Stimulated activated effector memory CD8-positive, alpha-beta T cell treated with anti-CD3 and anti-CD28 coated beads, Interleukin-12 subunit alpha, Interleukin-12 subunit beta, amount 100 ng/mL, for 72 hours (primary cell): ENCODE data around the gene DPP6.

Source experiments
- ATAC-seq: fragments of 150-1000 bp; cut with Tn5 transposase; 2 replicates; pipeline ENCODE4 v1.10.0; 2021
- DNase-seq, 2 donors: peaks; one replicate each; pipeline ENCODE4 v3.0.0; 2021 to 2022; ENCODE audit warnings: low spot score in 2 of 2
- H3K27ac Mint-ChIP-seq: one replicate; pipeline ENCODE4 v1.8.0; 2022; ENCODE audit warnings: mild to moderate bottlenecking, mixed read lengths
- H3K36me3 Mint-ChIP-seq: one replicate; pipeline ENCODE4 v1.8.0; 2022; ENCODE audit warnings: mild to moderate bottlenecking, mixed read lengths
- H3K4me1 Mint-ChIP-seq: one replicate; pipeline ENCODE4 v1.8.0; 2022; ENCODE audit warnings: mixed read lengths
- H3K4me3 Mint-ChIP-seq: one replicate; pipeline ENCODE4 v1.8.0; 2022; ENCODE audit warnings: mild to moderate bottlenecking, mixed read lengths
- H3K9me3 Mint-ChIP-seq: one replicate; pipeline ENCODE4 v1.8.0; 2022; ENCODE audit warnings: mixed read lengths

DPP6 gene

DNA sequence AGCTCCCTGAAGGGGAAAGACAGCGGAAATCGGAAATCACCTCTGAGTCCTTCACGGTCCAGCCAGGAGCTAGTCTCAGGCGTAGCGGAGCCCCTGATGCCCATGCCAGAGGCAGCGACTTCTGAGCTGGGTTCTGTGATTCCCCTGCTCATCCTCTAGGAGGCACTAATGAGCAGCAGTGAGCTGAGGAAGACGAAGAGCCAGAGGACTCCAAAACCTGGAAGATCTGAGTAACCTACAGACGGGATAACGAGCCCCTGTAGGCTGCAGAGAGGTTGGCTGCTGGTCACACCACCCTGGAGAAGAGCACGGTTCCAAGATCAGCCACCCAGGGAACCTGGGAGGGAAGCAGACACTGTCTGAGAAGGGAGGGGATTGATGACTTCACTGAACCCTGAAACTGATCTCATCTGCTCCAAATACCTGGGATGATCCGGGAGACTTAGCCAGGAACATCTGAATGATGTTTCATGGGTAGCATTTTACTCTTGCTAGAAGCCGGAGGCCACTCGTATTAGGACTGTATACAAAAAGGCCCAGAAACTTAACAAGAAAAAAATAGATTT, 646.6 kb downstream of the DPP6 start:
- no peak overlapping the region for H3K4me3 Mint-ChIP-seq
- no peak for ATAC-seq
- no peak overlapping the region for H3K27ac Mint-ChIP-seq
- no peaks in the 10 kb centered on the region for H3K4me1 Mint-ChIP-seq
- H3K9me3 Mint-ChIP-seq: peaks cover 9% of the 10 kb centered on the region
- H3K36me3 Mint-ChIP-seq: no peaks in the 10 kb centered on the region
- DNase-seq: no peak

DNA sequence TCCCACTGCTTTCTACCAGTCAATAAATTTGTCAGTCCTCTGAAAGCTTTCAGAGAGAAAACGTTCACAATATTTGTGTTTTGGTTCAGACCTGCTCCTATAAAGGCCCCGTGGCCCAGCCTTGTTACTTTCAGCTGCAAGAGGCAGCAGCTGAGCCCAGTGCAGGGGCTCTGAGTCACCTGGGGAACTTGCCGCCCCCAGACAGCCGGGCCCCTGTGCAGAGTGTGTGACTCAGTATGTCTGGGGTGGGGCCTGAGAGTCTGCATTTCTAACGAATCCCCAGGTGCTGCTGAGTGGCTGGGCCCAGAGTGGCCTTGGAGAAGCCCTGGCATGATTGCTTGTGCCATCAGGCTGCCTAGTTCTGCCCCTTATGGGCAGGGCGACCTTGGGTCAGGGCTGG, 647.2 kb downstream of the DPP6 start:
- Mint-ChIP-seq H3K4me1 (no peaks in the 10 kb centered on the region), H3K36me3 (no peaks in the 10 kb centered on the region), H3K27ac (no peak overlapping the region), H3K9me3 (peaks cover 9% of the 10 kb centered on the region), H3K4me3 (no peak overlapping the region)
- no peak for ATAC-seq
- DNase-seq: no peak

DNA sequence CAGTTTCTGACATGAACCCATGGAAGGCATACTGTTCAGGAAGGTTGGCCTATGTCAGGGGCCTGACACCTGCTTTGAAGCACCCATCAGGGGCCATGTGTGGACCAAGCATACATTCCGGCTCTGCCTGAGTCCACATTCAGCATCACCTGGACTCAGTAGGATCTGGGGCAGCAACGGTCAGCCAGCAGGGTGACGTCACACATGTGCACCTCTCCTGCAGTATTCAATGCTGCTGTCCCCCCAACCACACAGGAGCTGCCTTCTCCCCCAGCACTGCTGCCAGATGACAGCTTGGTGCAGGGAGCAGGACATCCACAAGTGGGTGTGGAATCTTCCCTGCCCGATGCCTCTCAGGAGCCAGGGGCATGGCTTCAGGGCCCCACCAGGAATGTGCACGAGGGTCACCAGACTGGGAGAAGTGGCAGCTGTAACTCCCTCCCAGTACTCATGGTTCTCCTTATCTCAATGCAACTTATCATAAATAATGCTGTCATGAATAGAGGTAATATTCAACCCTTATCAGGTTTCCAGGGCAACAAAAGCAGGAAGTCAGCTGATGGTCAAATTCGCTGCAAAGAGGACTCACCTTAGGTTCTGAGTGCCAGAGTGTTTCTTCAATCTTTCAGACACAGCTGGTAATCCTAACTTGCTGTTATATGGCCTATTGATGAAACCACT, 657.8 kb downstream of the DPP6 start:
- Mint-ChIP-seq H3K9me3 (peaks cover 9% of the 10 kb centered on the region), H3K27ac (no peak overlapping the region), H3K36me3 (no peaks in the 10 kb centered on the region), H3K4me1 (no peaks in the 10 kb centered on the region), H3K4me3 (no peak overlapping the region)
- DNase-seq (no peak), ATAC-seq (no peak)

DNA sequence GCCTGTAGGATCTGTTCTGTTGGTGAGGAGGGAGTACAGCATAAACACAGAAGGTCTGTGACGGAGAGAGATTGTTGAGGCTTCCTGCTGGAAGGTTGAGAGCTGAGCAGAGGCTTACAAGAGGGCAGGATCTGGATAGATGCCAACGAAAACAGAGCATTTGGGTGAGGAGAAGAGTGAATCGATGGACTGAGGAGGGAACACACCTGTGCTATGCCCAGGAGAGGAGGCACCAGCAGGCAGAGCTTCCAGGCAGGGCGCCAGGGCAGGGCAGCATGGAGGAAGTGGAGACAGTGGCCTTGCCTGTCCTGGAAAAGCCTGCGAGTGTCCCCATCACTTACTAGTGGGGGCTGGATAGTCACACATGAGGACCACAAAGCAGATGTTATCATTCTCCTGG, 667.8 kb downstream of the DPP6 start:
- no peak for DNase-seq
- peaks cover 5% of the 10 kb centered on the region for H3K36me3 Mint-ChIP-seq
- H3K4me1 Mint-ChIP-seq: no peaks in the 10 kb centered on the region
- ATAC-seq: no peak
- H3K4me3 Mint-ChIP-seq: no peak overlapping the region
- peaks cover 6% of the 10 kb centered on the region for H3K9me3 Mint-ChIP-seq
- H3K27ac Mint-ChIP-seq: no peak overlapping the region

DNA sequence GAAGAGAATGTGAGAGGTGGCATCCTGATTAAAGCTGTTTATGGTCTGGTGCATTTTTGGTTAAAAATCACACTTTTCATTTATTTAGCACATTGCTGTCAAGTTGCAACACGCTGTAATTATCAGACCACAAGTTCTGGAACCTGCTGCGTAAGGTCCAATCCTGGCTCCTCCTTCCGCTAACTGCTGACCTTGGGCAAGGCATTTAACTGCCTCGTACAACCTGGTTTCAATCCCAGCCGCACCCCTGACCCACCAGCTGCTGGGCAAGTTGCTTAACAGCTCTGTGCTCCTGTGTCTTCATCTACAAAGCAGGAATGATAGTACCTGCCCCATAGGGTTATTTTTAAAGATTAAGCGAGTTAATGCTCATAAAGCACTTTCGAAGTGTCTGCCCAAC, 668.9 kb downstream of the DPP6 start:
- H3K4me1 Mint-ChIP-seq: no peaks in the 10 kb centered on the region
- DNase-seq (no peak), ATAC-seq (no peak)
- H3K4me3 Mint-ChIP-seq: no peak overlapping the region
- H3K36me3 Mint-ChIP-seq: peaks cover 5% of the 10 kb centered on the region
- peaks cover 12% of the 10 kb centered on the region for H3K9me3 Mint-ChIP-seq
- H3K27ac Mint-ChIP-seq: no peak overlapping the region

DNA sequence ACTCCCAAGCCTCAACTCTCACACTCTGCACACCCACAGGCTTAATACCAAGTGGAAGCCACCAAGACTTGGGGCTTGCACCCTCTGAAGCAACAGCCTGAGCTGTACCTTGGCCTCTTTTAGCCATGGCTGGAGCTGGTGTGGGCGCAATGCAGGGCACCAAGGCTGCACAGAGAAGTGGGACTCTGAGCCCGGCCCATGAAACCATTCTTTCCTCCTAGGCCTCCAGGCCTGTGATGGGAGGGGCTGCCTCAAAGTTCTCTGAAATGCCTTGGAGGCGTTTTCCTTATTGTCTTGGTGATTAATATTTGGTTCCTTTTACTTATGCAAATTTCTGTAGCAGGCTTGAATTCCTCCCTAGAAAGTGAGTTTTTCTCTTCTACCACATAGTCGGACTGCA, 674.2 kb downstream of the DPP6 start:
- no peak for ATAC-seq
- no peak overlapping the region for H3K4me3 Mint-ChIP-seq
- H3K4me1 Mint-ChIP-seq: no peaks in the 10 kb centered on the region
- peaks cover 5% of the 10 kb centered on the region for H3K36me3 Mint-ChIP-seq
- no peak for DNase-seq
- H3K9me3 Mint-ChIP-seq: peaks cover 12% of the 10 kb centered on the region
- no peak overlapping the region for H3K27ac Mint-ChIP-seq

DNA sequence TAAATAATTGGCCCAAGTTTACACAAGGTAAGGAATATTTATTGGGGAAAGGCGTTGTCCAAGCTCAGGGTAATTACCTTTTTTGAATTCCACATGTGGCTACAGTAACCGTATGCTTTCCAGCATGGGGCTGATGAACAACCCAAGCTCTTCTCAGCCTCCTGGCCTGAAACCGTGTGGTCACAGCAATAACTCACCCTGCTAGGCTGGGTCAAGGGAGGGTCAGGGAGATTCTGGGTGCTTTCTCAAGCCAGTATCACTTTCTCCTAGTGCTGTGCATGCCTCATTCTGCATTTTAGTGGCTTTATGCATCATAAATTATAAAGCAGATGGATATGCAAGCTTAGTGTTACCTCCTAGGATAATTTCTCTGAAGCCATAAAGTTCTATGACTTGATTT, 676.9 kb downstream of the DPP6 start:
- H3K27ac Mint-ChIP-seq: no peak overlapping the region

DNA sequence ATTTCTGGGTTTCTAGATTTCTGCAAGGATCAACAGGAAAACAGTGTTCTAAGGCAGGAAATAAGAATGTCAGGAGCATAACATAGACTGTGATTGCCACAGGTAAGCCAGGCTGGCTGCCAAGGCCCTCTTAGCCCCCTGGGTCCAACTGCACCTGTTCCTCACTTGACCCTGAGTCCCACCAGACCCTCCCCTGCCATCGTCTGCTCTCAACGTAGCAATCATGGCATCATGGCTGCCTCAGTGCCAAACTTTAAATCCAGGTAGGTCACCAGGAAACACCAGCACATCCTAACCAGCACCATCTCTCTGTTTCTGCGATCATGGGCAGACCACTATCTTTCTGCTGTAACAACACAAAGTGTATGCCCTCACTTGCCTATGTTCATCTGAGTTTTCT, 683.6 kb downstream of the DPP6 start:
- ATAC-seq (no peak), DNase-seq (no peak)
- Mint-ChIP-seq H3K9me3 (no peaks in the 10 kb centered on the region), H3K4me1 (no peaks in the 10 kb centered on the region), H3K27ac (no peak overlapping the region), H3K4me3 (no peak overlapping the region), H3K36me3 (no peaks in the 10 kb centered on the region)

More for the DNA sequence above, 676.9 kb downstream of the DPP6 start:
- Mint-ChIP-seq H3K4me1 (no peaks in the 10 kb centered on the region), H3K9me3 (peaks cover 12% of the 10 kb centered on the region), H3K36me3 (peaks cover 5% of the 10 kb centered on the region), H3K4me3 (no peak overlapping the region)
- ATAC-seq (no peak), DNase-seq (no peak)

DNA sequence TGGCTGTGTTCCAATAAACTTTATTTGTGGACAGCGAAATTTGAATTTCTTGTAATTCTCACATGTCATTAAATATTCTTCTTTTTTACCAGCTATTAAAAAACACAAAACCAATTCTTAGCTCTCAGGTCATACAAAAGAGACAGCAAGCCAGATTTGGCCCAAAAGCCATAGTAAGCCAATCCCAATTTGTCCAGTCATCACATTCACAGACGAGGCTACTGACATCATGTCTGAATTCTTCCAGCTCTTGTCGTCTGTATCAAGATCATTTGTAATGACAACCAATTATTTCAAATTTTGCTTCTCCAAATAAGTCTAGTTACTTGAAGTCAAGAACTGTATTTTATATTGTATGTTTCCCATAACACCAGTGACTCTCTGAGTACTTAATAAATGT, 684.2 kb downstream of the DPP6 start:
- no peaks in the 10 kb centered on the region for H3K9me3 Mint-ChIP-seq
- H3K4me3 Mint-ChIP-seq: no peak overlapping the region
- no peak overlapping the region for H3K27ac Mint-ChIP-seq
- no peaks in the 10 kb centered on the region for H3K4me1 Mint-ChIP-seq
- H3K36me3 Mint-ChIP-seq: no peaks in the 10 kb centered on the region
- ATAC-seq: no peak
- no peak for DNase-seq

DNA sequence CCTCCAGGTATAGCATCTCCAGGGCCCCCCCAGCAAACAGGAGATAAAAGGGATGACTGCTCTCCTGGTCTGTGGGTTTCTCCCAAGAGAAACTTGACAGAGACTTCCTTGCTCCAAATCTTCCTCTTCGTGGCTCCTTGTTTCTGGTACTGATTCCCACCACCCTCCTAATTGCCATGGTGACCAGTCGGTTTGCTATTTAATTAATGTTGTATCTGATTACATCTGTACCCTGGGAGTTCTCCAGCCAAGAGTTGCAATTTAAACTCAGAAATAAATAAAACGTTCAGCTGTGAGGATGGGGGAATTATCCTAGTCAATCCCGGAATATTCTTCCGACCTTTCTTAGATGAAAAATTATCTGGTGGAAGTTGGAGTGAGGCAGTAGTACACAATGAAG, 686.0 kb downstream of the DPP6 start:
- Mint-ChIP-seq H3K9me3 (no peaks in the 10 kb centered on the region), H3K4me1 (no peaks in the 10 kb centered on the region), H3K36me3 (no peaks in the 10 kb centered on the region), H3K27ac (no peak overlapping the region), H3K4me3 (no peak overlapping the region)
- ATAC-seq (no peak), DNase-seq (no peak)

DNA sequence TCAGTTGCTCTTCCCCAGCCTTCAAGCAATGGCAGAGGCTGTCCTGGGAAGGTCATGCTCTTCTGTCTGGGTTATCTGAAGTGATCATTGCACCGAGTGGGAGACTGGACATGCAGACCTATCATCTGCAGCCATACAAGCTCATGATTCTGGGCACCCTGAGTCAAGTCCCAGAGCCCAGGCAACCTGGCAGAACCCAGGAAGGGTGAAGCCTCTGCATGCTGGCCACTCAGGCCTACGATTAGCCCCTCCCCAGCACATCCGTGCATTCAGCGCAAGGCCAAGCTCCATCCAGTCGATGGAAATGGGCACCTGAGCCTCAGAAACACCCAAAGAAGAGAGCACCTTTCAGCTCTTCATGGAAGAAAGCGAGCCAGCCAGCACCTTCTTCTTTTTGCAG, 688.9 kb downstream of the DPP6 start:
- H3K9me3 Mint-ChIP-seq: no peaks in the 10 kb centered on the region
- ATAC-seq: no peak
- H3K4me1 Mint-ChIP-seq: no peaks in the 10 kb centered on the region
- H3K27ac Mint-ChIP-seq: no peak overlapping the region
- H3K4me3 Mint-ChIP-seq: no peak overlapping the region
- H3K36me3 Mint-ChIP-seq: no peaks in the 10 kb centered on the region
- no peak for DNase-seq

DNA sequence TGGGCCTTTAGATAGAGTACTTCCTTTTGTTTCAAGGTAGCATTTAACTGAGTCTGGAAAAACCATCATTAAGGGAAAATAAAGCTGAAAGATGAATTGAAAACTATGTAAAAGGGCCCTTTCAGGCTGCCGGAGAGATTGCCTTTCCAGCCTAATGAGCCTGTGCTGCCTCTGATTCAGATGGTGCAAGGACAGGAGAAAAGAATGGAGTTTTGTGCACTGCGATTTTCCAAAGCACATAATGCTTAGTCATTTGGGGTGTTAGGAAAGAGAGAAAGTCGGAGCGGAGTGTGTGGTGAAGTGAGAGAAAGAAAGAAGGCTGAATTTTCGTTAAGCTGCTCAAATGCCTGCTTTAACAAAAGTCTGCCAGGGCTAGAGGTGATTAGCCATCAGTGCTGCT, 691.0 kb downstream of the DPP6 start:
- Mint-ChIP-seq H3K36me3 (no peaks in the 10 kb centered on the region), H3K9me3 (no peaks in the 10 kb centered on the region), H3K4me1 (no peaks in the 10 kb centered on the region), H3K4me3 (no peak overlapping the region), H3K27ac (no peak overlapping the region)
- no peak for ATAC-seq
- DNase-seq: no peak

DNA sequence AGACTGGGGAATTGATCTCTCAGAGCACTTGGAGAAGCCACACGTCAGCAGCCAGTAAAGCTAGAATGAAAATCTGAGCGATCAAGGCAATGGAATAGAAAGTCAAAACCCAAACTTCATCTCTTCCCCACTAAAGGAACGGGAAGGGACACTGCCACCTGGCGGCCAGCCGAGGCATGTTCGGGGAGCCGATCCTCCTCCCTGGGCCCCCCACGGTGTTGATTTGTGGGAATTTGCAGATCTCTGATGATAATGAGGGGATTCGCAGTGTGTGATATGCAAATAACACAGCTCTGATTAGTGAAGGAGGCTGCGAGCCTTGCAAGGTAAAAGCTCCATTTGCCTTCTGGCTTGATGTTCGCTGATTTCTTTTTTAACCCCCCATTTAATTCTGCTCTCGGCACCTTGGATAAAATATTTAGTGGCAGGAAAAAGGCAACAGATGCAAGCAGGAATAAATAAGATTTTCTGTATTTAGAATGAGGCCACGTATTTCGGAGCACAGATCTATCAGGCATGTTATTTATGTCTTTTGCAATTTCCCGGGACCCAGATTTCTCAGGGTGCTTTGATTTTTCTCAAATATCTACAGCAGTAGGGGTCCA, 692.2 kb downstream of the DPP6 start:
- Mint-ChIP-seq H3K4me3 (no peak overlapping the region), H3K9me3 (no peaks in the 10 kb centered on the region), H3K36me3 (no peaks in the 10 kb centered on the region), H3K27ac (no peak overlapping the region), H3K4me1 (no peaks in the 10 kb centered on the region)
- DNase-seq (peak; percentile 9 to 51), ATAC-seq (no peak)

DNA sequence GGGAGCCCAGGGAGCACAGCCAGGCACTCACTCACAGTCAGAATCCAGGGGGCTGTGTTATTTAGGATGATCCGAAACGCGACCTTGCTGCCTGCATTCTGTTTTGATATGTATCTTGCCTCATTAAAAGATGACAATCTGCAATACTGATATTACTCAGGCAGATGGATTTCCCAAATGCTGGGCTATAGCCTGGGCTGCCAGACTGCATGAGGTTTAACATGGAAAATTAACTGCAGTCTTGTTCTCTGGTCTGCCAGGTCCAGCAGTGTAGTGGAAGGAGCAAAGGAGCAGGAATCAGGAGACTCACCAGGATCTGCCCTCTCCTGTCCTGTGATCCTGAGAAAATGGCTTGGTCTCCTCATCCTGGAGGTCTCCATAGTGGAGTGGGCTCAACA, 692.7 kb downstream of the DPP6 start:
- ATAC-seq (no peak), DNase-seq (no peak)
- no peaks in the 10 kb centered on the region for H3K9me3 Mint-ChIP-seq
- no peak overlapping the region for H3K4me3 Mint-ChIP-seq
- no peaks in the 10 kb centered on the region for H3K4me1 Mint-ChIP-seq
- no peak overlapping the region for H3K27ac Mint-ChIP-seq
- no peaks in the 10 kb centered on the region for H3K36me3 Mint-ChIP-seq

DNA sequence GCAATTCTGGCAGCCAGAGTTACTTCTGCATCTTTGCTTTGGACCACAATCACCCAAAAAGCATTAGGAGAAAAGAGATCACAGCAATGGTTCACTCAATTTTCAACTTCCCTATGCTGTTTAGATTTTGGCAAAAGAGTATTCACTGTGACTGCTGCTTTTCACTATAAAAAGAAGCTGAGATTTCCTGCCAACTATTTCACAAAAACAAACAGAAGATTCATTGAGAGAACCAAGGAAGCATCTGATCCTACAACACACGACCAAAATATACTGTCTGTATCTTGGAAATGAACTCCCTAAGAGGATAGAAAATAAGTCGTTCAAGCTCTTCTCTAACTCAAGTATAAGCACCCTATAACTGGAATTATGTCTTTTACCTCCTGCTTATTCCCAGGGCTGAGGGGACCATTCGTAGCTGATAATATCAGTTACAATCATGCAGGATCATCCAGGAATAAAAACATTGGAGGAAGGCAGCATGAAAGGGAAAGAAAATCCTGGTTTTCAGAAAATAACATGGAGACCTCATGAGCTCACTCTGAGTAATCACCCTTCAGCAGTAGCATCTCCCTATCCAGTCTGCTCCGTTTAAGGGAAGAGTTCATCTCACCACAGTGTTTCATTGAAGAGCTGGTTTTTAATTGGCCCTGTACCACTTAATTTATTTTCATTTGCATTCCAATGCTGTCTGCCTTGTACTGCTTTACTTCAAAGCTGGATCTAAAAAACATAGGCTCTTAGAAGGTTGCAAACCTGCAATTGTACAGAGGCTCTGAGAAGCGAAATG, 694.6 kb downstream of the DPP6 start:
- no peak for DNase-seq
- Mint-ChIP-seq H3K27ac (no peak overlapping the region), H3K4me3 (no peak overlapping the region), H3K9me3 (no peaks in the 10 kb centered on the region), H3K4me1 (no peaks in the 10 kb centered on the region), H3K36me3 (no peaks in the 10 kb centered on the region)
- no peak for ATAC-seq
